Lung (tissue), 12 donors: ENCODE measurements around the gene BOD1L1. TPM values are rescaled to one million over a fixed set of nuclear protein-coding genes. Genes with fewer than 3 reads are reported as not detected.

Experiments
- ATAC-seq: fragments of 200-7000 bp; cut with Tn5 transposase; one replicate; pipeline ENCODE4 v1.9.1; 2020; ENCODE audit warnings: moderate number of reproducible peaks; ENCODE audit not compliant: insufficient read depth, low FRiP score
- DNase-seq, 3 donors: peaks; one replicate each; pipeline ENCODE4 v3.0.0-alpha.2; 2013 to 2017
- H3K27ac ChIP-seq, 2 donors: one replicate each; pipeline ENCODE4 v1.5.1; 2013; ENCODE audit warnings: mild to moderate bottlenecking in 2 of 2, moderate library complexity in 2 of 2, control low read depth in 1 of 2, inconsistent platforms in 1 of 2, low read depth in 1 of 2, low read length in 1 of 2
- H3K27me3 ChIP-seq, 3 donors: one replicate each; pipeline ENCODE4 v1.5.1; 2013; ENCODE audit warnings: low read length in 2 of 3; ENCODE audit not compliant: control insufficient read depth in 3 of 3, insufficient read depth in 3 of 3
- H3K36me3 ChIP-seq, 4 donors: one replicate each; pipeline ENCODE4 v1.5.1; 2013; ENCODE audit warnings: low read length in 4 of 4, mild to moderate bottlenecking in 1 of 4, moderate library complexity in 1 of 4; ENCODE audit not compliant: control insufficient read depth in 4 of 4, insufficient read depth in 4 of 4
- H3K4me1 ChIP-seq, 5 donors: one replicate each; pipeline ENCODE4 v1.5.1; 2013; ENCODE audit warnings: low read length in 5 of 5, mild to moderate bottlenecking in 2 of 5, moderate library complexity in 1 of 5; ENCODE audit not compliant: control insufficient read depth in 5 of 5, insufficient read depth in 5 of 5
- H3K4me3 ChIP-seq: one replicate; pipeline ENCODE4 v1.5.1; 2013; ENCODE audit warnings: mild to moderate bottlenecking, control low read depth, moderate library complexity
- H3K9ac ChIP-seq, 2 donors: one replicate each; pipeline ENCODE4 v1.5.1; 2013; ENCODE audit warnings: low read length in 2 of 2, control low read depth in 1 of 2; ENCODE audit not compliant: insufficient read depth in 1 of 2
- H3K9me3 ChIP-seq, 4 donors: one replicate each; pipeline ENCODE4 v1.5.1; 2013; ENCODE audit warnings: low read length in 3 of 4, mild to moderate bottlenecking in 1 of 4, moderate library complexity in 1 of 4; ENCODE audit not compliant: control insufficient read depth in 4 of 4, insufficient read depth in 3 of 4
- WGBS, 2 donors: extraction: QIAGEN DNeasy Blood & Tissue Kit; methylation state at CpG; one replicate each; pipeline ENCODE4 v1.1.7; 2013; 5-methylcytosine and 5-hydroxymethylcytosine counted together
- polyA plus RNA-seq, 2 donors: library from polyadenylated mRNA; stranded (reverse); fragments of 200-250 nt; gene quantifications; one replicate each; pipeline ENCODE4 v1.2.1, GENCODE V29; 2013
- total RNA-seq, 2 donors: library from RNA; depleted of rRNA in 1 of 2; stranded (reverse); fragments of >200 nt in 1 of 2; gene quantifications; one replicate each; pipeline ENCODE4 v1.2.1, GENCODE V29; 2014 to 2021
- TF ChIP-seq, protein P1 (sequence below): IDR thresholded peaks from 2 replicates; pipeline ENCODE4 v1.5.1; 2012; ENCODE audit warnings: mild to moderate bottlenecking; ENCODE audit errors: control extremely low read depth, extremely low read depth
- donor health status: control.
- donor health status: control.
- donor health status: Bipolar disorder and iron deficiency.
- donor health status: healthy.
- donor health status: DM: yes; HTN: yes; CAD: no.

The BOD1L1 gene
- total and polyA plus RNA-seq, 4 donors = 8.5 to 83.9 (median 24.0) TPM

DNA sequence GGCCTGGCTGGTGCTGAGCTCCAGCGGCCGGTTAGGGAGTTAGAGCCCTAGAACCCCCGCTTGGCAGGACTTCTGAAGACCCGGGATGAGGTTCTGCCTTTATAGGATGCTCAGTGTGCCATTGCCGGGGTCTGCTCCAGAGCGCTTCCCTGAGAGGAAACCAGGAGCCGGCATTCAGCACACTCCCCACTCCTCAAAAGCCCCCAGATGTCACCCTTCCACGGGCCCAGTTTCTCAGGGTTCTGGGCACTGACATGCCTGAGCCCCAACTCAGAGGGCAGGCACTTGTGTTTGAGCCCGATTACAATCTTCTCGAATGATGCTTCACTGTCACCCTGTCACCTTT is 89.7 kb downstream of the BOD1L1 start:
- Histone ChIP-seq H3K4me3 (no peak overlapping the region), H3K9me3 (peaks cover 0 to 26% (median 0%) of the 10 kb centered on the region in 4 donors), H3K9ac (no peak overlapping the region), H3K4me1 (peaks cover 0 to 19% (median 0%) of the 10 kb centered on the region in 5 donors), H3K27me3 (peaks cover 22 to 98% (median 96%) of the 10 kb centered on the region in 3 donors), H3K27ac (no peak overlapping the region), H3K36me3 (no peaks in the 10 kb centered on the region)
- 7 to 9% methylated on average over 10 of the region's 10 CpGs for WGBS, 2 donors
- no peak for DNase-seq
- TF ChIP-seq, protein P1, sequence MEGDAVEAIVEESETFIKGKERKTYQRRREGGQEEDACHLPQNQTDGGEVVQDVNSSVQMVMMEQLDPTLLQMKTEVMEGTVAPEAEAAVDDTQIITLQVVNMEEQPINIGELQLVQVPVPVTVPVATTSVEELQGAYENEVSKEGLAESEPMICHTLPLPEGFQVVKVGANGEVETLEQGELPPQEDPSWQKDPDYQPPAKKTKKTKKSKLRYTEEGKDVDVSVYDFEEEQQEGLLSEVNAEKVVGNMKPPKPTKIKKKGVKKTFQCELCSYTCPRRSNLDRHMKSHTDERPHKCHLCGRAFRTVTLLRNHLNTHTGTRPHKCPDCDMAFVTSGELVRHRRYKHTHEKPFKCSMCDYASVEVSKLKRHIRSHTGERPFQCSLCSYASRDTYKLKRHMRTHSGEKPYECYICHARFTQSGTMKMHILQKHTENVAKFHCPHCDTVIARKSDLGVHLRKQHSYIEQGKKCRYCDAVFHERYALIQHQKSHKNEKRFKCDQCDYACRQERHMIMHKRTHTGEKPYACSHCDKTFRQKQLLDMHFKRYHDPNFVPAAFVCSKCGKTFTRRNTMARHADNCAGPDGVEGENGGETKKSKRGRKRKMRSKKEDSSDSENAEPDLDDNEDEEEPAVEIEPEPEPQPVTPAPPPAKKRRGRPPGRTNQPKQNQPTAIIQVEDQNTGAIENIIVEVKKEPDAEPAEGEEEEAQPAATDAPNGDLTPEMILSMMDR = no peak
- no peak for ATAC-seq

DNA sequence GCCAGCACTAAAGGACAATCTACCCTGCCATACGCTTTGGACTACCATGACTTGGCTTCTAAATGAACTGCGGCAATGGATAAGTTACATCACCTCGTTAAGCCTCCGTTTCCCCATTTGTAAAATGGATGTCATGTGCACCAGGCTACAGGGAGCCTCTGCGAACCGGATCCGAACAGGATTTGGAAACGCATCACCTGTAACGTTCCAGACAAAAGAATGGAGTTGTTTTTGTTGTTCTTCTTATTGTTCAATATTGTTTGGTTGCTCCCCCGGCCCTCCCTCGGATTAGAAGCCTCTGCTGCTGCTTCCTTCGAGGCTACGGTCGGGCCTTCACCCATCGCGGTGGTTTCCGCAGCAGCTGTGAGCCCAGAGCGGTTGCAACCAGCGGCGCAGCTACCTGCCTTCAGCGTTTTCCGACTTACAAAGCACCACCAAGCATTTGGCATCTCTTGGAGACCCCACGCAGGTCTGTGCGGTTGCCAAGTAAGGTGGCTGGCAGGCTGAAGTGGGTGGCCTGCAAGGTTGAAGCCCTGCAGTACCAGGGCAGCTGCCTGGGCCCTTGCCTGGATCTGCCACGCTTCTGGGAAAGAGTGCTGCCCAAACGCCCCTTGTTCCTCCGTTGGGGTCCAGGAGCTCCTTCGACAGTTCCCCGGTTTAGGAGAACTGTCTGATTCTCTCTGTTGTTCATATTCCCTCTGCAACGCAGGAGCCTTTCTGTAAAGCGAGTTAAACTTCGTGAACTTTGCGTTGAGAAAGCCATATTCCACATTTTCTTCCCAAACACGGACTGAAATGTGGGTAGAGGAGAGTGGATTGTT is 90.3 kb downstream of the BOD1L1 start:
- no peak overlapping the region for H3K9ac ChIP-seq
- peaks cover 22 to 99% (median 97%) of the 10 kb centered on the region in 3 donors for H3K27me3 ChIP-seq
- ATAC-seq (no peak), DNase-seq (no peak)
- H3K4me3 ChIP-seq = no peak overlapping the region
- H3K36me3 ChIP-seq = no peaks in the 10 kb centered on the region
- 5 to 10% methylated on average over 34 of the region's 34 CpGs for WGBS, 2 donors
- H3K4me1 ChIP-seq = peaks cover 0 to 17% (median 0%) of the 10 kb centered on the region in 5 donors
- peaks cover 0 to 23% (median 0%) of the 10 kb centered on the region in 4 donors for H3K9me3 ChIP-seq
- TF ChIP-seq, protein P1 = no peak
- H3K27ac ChIP-seq = no peak overlapping the region

DNA sequence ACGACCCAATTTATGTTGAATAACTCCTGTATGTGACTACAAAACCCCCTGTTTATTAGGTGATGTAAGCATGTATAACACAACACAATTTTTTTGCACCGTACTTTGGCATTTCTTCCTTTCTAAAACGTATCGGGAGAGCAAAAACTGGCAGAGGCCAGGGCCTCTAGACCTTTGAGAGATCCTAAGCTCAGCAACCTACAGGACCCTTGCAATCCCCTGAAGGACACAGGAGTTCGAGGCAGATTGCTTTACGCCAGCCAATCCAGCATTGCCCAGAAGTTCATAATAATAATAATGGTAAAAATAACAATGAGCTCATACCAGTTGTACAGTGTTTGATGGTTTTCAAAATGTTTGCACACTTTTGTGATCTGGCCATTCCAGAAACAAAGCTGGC is 90.9 kb downstream of the BOD1L1 start:
- no peak overlapping the region for H3K9ac ChIP-seq
- H3K27me3 ChIP-seq = peaks cover 19 to 99% (median 98%) of the 10 kb centered on the region in 3 donors
- TF ChIP-seq, protein P1 = no peak
- peaks cover 0 to 20% (median 0%) of the 10 kb centered on the region in 4 donors for H3K9me3 ChIP-seq
- ATAC-seq = no peak
- H3K36me3 ChIP-seq = no peaks in the 10 kb centered on the region
- no peak overlapping the region for H3K4me3 ChIP-seq
- WGBS, 2 donors = 23 to 28% methylated on average over 6 of the region's 6 CpGs
- H3K27ac ChIP-seq = no peak overlapping the region
- H3K4me1 ChIP-seq = peaks cover 0 to 11% (median 0%) of the 10 kb centered on the region in 5 donors
- DNase-seq = no peak
